DND-41 (cell line): ENCODE data around the gene PTGDR2.

Source experiments
- ATAC-seq: fragments of 200-7000 bp; cut with Tn5 transposase; 3 replicates; pipeline ENCODE4 v1.9.1; 2021; ENCODE audit warnings: low read depth; ENCODE audit not compliant: insufficient read depth
- DNase-seq: peaks from one replicate; pipeline ENCODE4 v3.0.0-alpha.2; 2020
- H2AFZ ChIP-seq: 2 replicates; pipeline ENCODE4 v1.6.0; 2012; ENCODE audit warnings: low read depth, low read length
- H3K27ac ChIP-seq: 2 replicates; pipeline ENCODE4 v1.5.1; 2012; ENCODE audit warnings: low read length, inconsistent platforms
- H3K27me3 ChIP-seq: fragments of 200-600 bp; sonication (generic); 2 replicates; pipeline ENCODE4 v1.6.0; 2012; ENCODE audit warnings: low read length, mild to moderate bottlenecking, inconsistent platforms; ENCODE audit not compliant: insufficient read depth, poor library complexity
- H3K36me3 ChIP-seq: 2 replicates; pipeline ENCODE4 v1.5.1; 2012; ENCODE audit warnings: low read length, inconsistent platforms; ENCODE audit not compliant: insufficient read depth
- H3K4me1 ChIP-seq: 2 replicates; pipeline ENCODE4 v1.5.1; 2012; ENCODE audit warnings: mild to moderate bottlenecking, low read length; ENCODE audit not compliant: insufficient read depth
- H3K4me2 ChIP-seq: 2 replicates; pipeline ENCODE4 v1.6.0; 2012; ENCODE audit warnings: mild to moderate bottlenecking, moderate library complexity, low read length, inconsistent platforms; ENCODE audit not compliant: insufficient read depth
- H3K4me3 ChIP-seq, 2 experiments: fragments of 200-600 bp in 1 of 2; shearing (Covaris generic) in 1 of 2; 2 replicates each; pipeline ENCODE4 v1.5.1; 2012 to 2016; ENCODE audit warnings: inconsistent platforms in 2 of 2, low read length in 2 of 2, mild to moderate bottlenecking in 2 of 2, low read depth in 1 of 2, moderate library complexity in 1 of 2
- H3K79me2 ChIP-seq: 2 replicates; pipeline ENCODE4 v1.6.0; 2012; ENCODE audit warnings: low read length, inconsistent platforms; ENCODE audit not compliant: insufficient read depth
- H3K9ac ChIP-seq: 2 replicates; pipeline ENCODE4 v1.6.0; 2012; ENCODE audit warnings: low read depth, mild to moderate bottlenecking, inconsistent platforms, low read length, moderate library complexity
- H3K9me3 ChIP-seq: 2 replicates; pipeline ENCODE4 v1.5.1; 2012; ENCODE audit warnings: low read length, moderate library complexity, mild to moderate bottlenecking, inconsistent platforms; ENCODE audit not compliant: insufficient read depth, severe bottlenecking
- H4K20me1 ChIP-seq: 2 replicates; pipeline ENCODE4 v1.6.0; 2012; ENCODE audit warnings: low read length; ENCODE audit not compliant: insufficient read depth
- EZH2 ChIP-seq: IDR thresholded peaks from 3 replicates; pipeline ENCODE4 v1.6.1; 2012; ENCODE audit warnings: borderline replicate concordance, low read depth, mild to moderate bottlenecking, moderate library complexity, low read length, inconsistent platforms; ENCODE audit not compliant: severe bottlenecking
- TF ChIP-seq, protein P1 (sequence below): IDR thresholded peaks from 2 replicates; pipeline ENCODE4 v1.5.1; 2012; ENCODE audit warnings: borderline replicate concordance, low read length, moderate library complexity, mild to moderate bottlenecking; ENCODE audit not compliant: poor library complexity, severe bottlenecking; ENCODE audit errors: extremely low read depth

Gene PTGDR2

GRCh38 chr11:60814112-60814511 lies 41.6 kb downstream of the PTGDR2 start:
- no peaks in the 10 kb centered on the region for H3K36me3 ChIP-seq
- H3K79me2 ChIP-seq = no peaks in the 10 kb centered on the region
- H3K4me1 ChIP-seq = no peaks in the 10 kb centered on the region
- 0 out of 2 replicates have a peak, but pooled peaks cover 4% of the 10 kb centered on the region for H4K20me1 ChIP-seq
- H3K9me3 ChIP-seq = peaks cover 7% of the 10 kb centered on the region
- ATAC-seq = no peak
- TF ChIP-seq EZH2 = no peak
- TF ChIP-seq, protein P1, sequence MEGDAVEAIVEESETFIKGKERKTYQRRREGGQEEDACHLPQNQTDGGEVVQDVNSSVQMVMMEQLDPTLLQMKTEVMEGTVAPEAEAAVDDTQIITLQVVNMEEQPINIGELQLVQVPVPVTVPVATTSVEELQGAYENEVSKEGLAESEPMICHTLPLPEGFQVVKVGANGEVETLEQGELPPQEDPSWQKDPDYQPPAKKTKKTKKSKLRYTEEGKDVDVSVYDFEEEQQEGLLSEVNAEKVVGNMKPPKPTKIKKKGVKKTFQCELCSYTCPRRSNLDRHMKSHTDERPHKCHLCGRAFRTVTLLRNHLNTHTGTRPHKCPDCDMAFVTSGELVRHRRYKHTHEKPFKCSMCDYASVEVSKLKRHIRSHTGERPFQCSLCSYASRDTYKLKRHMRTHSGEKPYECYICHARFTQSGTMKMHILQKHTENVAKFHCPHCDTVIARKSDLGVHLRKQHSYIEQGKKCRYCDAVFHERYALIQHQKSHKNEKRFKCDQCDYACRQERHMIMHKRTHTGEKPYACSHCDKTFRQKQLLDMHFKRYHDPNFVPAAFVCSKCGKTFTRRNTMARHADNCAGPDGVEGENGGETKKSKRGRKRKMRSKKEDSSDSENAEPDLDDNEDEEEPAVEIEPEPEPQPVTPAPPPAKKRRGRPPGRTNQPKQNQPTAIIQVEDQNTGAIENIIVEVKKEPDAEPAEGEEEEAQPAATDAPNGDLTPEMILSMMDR = no peak
- H3K4me2 ChIP-seq = no peak overlapping the region
- H3K27me3 ChIP-seq = no peaks in the 10 kb centered on the region
- DNase-seq = no peak
- no peak overlapping the region for H3K9ac ChIP-seq
- H3K4me3 ChIP-seq = no peak overlapping the region
- no peak overlapping the region for H3K27ac ChIP-seq
- H2AFZ ChIP-seq = no peak overlapping the region

- Histone ChIP-seq H3K36me3 (no peaks in the 10 kb centered on the region), H3K9ac (no peak overlapping the region)
- no peak for ATAC-seq
Measured at GRCh38 chr11:60813324-60813723, 42.4 kb downstream of the PTGDR2 start.

GRCh38 chr11:60810569-60810968 lies 45.2 kb downstream of the PTGDR2 start:
- TF ChIP-seq EZH2 = no peak
- TF ChIP-seq, protein P1 = no peak
- no peaks in the 10 kb centered on the region for H3K9me3 ChIP-seq
- no peak overlapping the region for H3K4me2 ChIP-seq
- ATAC-seq (no peak), DNase-seq (no peak)
- H3K27ac ChIP-seq = no peak overlapping the region
- H4K20me1 ChIP-seq = 0 out of 2 replicates have a peak, but pooled peaks cover 4% of the 10 kb centered on the region
- H3K9ac ChIP-seq = no peak overlapping the region
- no peaks in the 10 kb centered on the region for H3K4me1 ChIP-seq
- H2AFZ ChIP-seq = no peak overlapping the region
- H3K79me2 ChIP-seq = no peaks in the 10 kb centered on the region
- no peaks in the 10 kb centered on the region for H3K27me3 ChIP-seq
- H3K36me3 ChIP-seq = no peaks in the 10 kb centered on the region
- H3K4me3 ChIP-seq = no peak overlapping the region

More at GRCh38 chr11:60813324-60813723, 42.4 kb downstream of the PTGDR2 start:
- 0 out of 2 replicates have a peak, but pooled peaks cover 4% of the 10 kb centered on the region for H4K20me1 ChIP-seq
- no peak overlapping the region for H3K4me3 ChIP-seq
- no peak overlapping the region for H3K27ac ChIP-seq
- H3K4me2 ChIP-seq = no peak overlapping the region
- no peaks in the 10 kb centered on the region for H3K4me1 ChIP-seq
- H3K79me2 ChIP-seq = no peaks in the 10 kb centered on the region
- TF ChIP-seq, protein P1 = no peak
- TF ChIP-seq EZH2 = no peak
- peaks cover 7% of the 10 kb centered on the region for H3K9me3 ChIP-seq
- DNase-seq = no peak
- no peaks in the 10 kb centered on the region for H3K27me3 ChIP-seq
- no peak overlapping the region for H2AFZ ChIP-seq

- Histone ChIP-seq H3K27ac (no peak overlapping the region), H2AFZ (no peak overlapping the region), H3K27me3 (no peaks in the 10 kb centered on the region), H4K20me1 (0 out of 2 replicates have a peak, but pooled peaks cover 4% of the 10 kb centered on the region), H3K9me3 (no peaks in the 10 kb centered on the region), H3K79me2 (no peaks in the 10 kb centered on the region), H3K9ac (no peak overlapping the region), H3K4me3 (no peak overlapping the region), H3K36me3 (no peaks in the 10 kb centered on the region), H3K4me1 (no peaks in the 10 kb centered on the region), H3K4me2 (no peak overlapping the region)
- no peak for ATAC-seq
- no peak for TF ChIP-seq EZH2
- TF ChIP-seq, protein P1 = no peak
- DNase-seq = no peak
Measured at GRCh38 chr11:60810151-60810550, 45.6 kb downstream of the PTGDR2 start.
